Natural killer cell (primary cell): ENCODE results near the gene FBXO30. TPM values are rescaled to one million over a fixed set of nuclear protein-coding genes. Genes with fewer than 3 reads are reported as not detected.

Experiments
- ATAC-seq, 3 donors: fragments of 150-1000 bp in 2 of 3; fragments of 200-7000 bp in 1 of 3; cut with Tn5 transposase; 1 replicate in 1 of 3; 2 replicates in 2 of 3; pipeline ENCODE4 v1.10.0; 2021; ENCODE audit warnings: mild to moderate bottlenecking in 2 of 3, moderate library complexity in 2 of 3
- DNase-seq, 2 donors: peaks; one replicate each; pipeline versions ENCODE4 v3.0.0 to v3.0.0-alpha.2; 2013 to 2021; ENCODE audit warnings: mixed read lengths in 1 of 2
- H3K27ac ChIP-seq: one replicate; pipeline ENCODE4 v1.5.1; 2013; ENCODE audit warnings: mild to moderate bottlenecking, low read length
- H3K27me3 ChIP-seq: one replicate; pipeline ENCODE4 v1.6.1; 2013; ENCODE audit warnings: low read length; ENCODE audit not compliant: control insufficient read depth, insufficient read depth
- H3K36me3 ChIP-seq: one replicate; pipeline ENCODE4 v1.6.1; 2013; ENCODE audit warnings: low read length; ENCODE audit not compliant: control insufficient read depth, insufficient read depth
- H3K4me1 ChIP-seq: one replicate; pipeline ENCODE4 v1.6.1; 2013; ENCODE audit warnings: low read length; ENCODE audit not compliant: control insufficient read depth, insufficient read depth
- H3K4me3 ChIP-seq: one replicate; pipeline ENCODE4 v1.5.1; 2013; ENCODE audit warnings: low read length
- H3K9me3 ChIP-seq: one replicate; pipeline ENCODE4 v1.6.1; 2013; ENCODE audit warnings: low read length; ENCODE audit not compliant: control insufficient read depth, insufficient read depth
- H3K27ac Mint-ChIP-seq, 2 donors: one replicate each; pipeline ENCODE4 v1.8.0; 2022; ENCODE audit warnings: mild to moderate bottlenecking in 2 of 2, mixed read lengths in 2 of 2, moderate library complexity in 1 of 2
- H3K27me3 Mint-ChIP-seq, 2 donors: one replicate each; pipeline ENCODE4 v1.8.0; 2022; ENCODE audit warnings: low read depth in 2 of 2, mixed read lengths in 2 of 2
- H3K36me3 Mint-ChIP-seq: one replicate; pipeline ENCODE4 v1.8.0; 2022; ENCODE audit warnings: mixed read lengths
- H3K4me1 Mint-ChIP-seq, 2 donors: one replicate each; pipeline ENCODE4 v1.8.0; 2022; ENCODE audit warnings: mixed read lengths in 2 of 2
- H3K4me3 Mint-ChIP-seq: one replicate; pipeline ENCODE4 v1.8.0; 2022; ENCODE audit warnings: mild to moderate bottlenecking, moderate library complexity, mixed read lengths
- H3K9me3 Mint-ChIP-seq, 2 donors: one replicate each; pipeline ENCODE4 v1.8.0; 2022; ENCODE audit warnings: mixed read lengths in 2 of 2
- WGBS: methylation state at CpG from one replicate; pipeline ENCODE4 v1.1.7; 2013; ENCODE audit warnings: missing lambda C conversion rate; ENCODE audit not compliant: insufficient coverage; 5-methylcytosine and 5-hydroxymethylcytosine counted together
- intact Hi-C: fragments of 100-400 bp; cut with micrococcal nuclease; formaldehyde crosslinking; loops from one replicate; pipeline ENCODE4 v1.14.2; 2022
- total RNA-seq, 4 donors: library from RNA; stranded (reverse); fragments of 120-200 nt in 1 of 4; gene quantifications; one replicate each; pipeline versions ENCODE4 v1.2.3 to v1.2.4, GENCODE V29; 2013 to 2022
- TF ChIP-seq, protein P1 (sequence below): fragments of 200-600 bp; IDR thresholded peaks from one replicate; pipeline ENCODE4 v1.8.0; 2022; ENCODE audit warnings: antibody characterized with exemption

FBXO30 gene
- total RNA-seq, 3 donors from 2014 or later (not counting 1 experiment from before 2014, with no cell fraction given), result 3.4 to 6.4 (median 5.9) TPM

DNA sequence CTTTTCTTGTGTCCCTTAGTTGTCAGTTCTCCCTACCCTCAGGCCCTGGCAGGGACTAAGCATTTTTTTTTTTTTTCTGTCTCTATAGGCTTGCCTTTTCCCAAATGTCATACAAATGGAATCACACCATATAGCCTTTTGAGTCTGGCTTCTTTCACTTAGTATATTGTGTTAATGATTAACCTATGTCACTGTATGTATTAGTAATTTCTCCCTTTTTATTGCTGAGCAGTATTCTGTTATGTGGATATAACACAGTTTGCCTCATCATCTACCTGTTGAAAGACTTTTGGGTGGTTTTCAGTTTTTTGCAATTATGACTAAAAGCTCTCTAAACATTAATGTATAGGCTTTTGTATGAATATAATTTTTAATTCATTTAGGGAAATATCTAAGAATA is 16.0 kb upstream of the FBXO30 start:
- no peaks in the 10 kb centered on the region for H3K27me3 ChIP-seq
- no peaks in the 10 kb centered on the region for H3K4me1 ChIP-seq
- intact Hi-C loops, result no loop called here
- Mint-ChIP-seq H3K36me3 (no peaks in the 10 kb centered on the region), H3K4me1 (no peaks in the 10 kb centered on the region), H3K27ac (no peak overlapping the region), H3K9me3 (no peaks in the 10 kb centered on the region), H3K27me3 (peaks cover 0 to 8% of the 10 kb centered on the region in 2 donors), H3K4me3 (no peak overlapping the region)
- H3K4me3 ChIP-seq, result no peak overlapping the region
- TF ChIP-seq, protein P1, sequence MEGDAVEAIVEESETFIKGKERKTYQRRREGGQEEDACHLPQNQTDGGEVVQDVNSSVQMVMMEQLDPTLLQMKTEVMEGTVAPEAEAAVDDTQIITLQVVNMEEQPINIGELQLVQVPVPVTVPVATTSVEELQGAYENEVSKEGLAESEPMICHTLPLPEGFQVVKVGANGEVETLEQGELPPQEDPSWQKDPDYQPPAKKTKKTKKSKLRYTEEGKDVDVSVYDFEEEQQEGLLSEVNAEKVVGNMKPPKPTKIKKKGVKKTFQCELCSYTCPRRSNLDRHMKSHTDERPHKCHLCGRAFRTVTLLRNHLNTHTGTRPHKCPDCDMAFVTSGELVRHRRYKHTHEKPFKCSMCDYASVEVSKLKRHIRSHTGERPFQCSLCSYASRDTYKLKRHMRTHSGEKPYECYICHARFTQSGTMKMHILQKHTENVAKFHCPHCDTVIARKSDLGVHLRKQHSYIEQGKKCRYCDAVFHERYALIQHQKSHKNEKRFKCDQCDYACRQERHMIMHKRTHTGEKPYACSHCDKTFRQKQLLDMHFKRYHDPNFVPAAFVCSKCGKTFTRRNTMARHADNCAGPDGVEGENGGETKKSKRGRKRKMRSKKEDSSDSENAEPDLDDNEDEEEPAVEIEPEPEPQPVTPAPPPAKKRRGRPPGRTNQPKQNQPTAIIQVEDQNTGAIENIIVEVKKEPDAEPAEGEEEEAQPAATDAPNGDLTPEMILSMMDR, result no peak
- no peaks in the 10 kb centered on the region for H3K9me3 ChIP-seq
- ATAC-seq (no peak), DNase-seq (no peak)
- H3K27ac ChIP-seq, result no peak overlapping the region
- no peaks in the 10 kb centered on the region for H3K36me3 ChIP-seq

DNA sequence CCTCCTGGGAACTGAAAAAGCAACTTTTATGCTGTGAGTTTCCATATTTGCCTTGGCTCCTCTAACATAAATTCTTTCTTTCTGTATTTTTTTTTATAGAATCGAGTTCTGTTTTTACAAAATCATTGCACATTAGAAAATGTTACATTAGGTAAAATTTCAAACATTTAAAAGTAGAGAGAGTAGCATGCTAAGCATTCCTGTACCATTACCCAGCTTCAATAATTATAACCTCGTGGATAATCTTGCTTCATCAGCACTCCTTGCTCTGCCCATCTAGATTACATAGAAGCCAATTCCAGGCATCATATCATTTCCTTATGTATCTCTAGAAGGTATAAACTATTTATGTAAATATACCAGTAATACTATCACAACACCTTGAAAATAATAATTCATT is 15.4 kb upstream of the FBXO30 start:
- H3K27me3 Mint-ChIP-seq, result peaks cover 0 to 8% of the 10 kb centered on the region in 2 donors
- Histone ChIP-seq H3K4me1 (no peaks in the 10 kb centered on the region), H3K27ac (no peak overlapping the region), H3K27me3 (no peaks in the 10 kb centered on the region), H3K36me3 (no peaks in the 10 kb centered on the region), H3K9me3 (no peaks in the 10 kb centered on the region), H3K4me3 (no peak overlapping the region)
- H3K27ac Mint-ChIP-seq, result no peak overlapping the region
- TF ChIP-seq, protein P1, result no peak
- no peak for DNase-seq
- H3K9me3 Mint-ChIP-seq, result no peaks in the 10 kb centered on the region
- no peaks in the 10 kb centered on the region for H3K36me3 Mint-ChIP-seq
- ATAC-seq, result no peak
- WGBS, result no CpG with 5 or more reads among the region's 2 CpGs
- intact Hi-C loops, result no loop called here
- no peak overlapping the region for H3K4me3 Mint-ChIP-seq
- H3K4me1 Mint-ChIP-seq, result no peaks in the 10 kb centered on the region

DNA sequence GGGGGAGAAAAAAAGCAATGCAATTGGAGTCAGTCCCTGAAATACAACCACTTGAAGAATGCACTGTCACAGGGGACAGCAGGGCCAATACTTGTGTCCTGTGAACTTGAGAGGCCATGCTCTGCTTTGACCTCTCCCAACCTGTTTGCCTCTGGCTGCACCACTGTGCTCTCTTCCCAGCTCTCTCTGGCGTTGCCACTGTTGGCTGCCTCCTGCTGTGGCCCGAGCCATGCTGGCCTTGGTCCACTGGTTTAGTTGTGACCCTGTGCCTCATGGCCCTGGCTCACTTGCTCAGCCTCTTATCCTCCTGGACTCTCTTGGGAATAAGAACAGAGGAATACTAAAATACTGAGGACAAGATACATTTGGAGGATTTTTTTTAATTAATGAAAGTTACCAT is 14.5 kb upstream of the FBXO30 start:
- 92% methylated on average over 2 of the region's 2 CpGs for WGBS
- Histone ChIP-seq H3K4me3 (no peak overlapping the region), H3K4me1 (no peaks in the 10 kb centered on the region), H3K36me3 (no peaks in the 10 kb centered on the region), H3K27me3 (no peaks in the 10 kb centered on the region), H3K27ac (no peak overlapping the region), H3K9me3 (no peaks in the 10 kb centered on the region)
- Mint-ChIP-seq H3K27ac (no peak overlapping the region), H3K4me1 (no peaks in the 10 kb centered on the region), H3K9me3 (no peaks in the 10 kb centered on the region), H3K27me3 (peaks cover 0 to 8% of the 10 kb centered on the region in 2 donors), H3K4me3 (no peak overlapping the region), H3K36me3 (no peaks in the 10 kb centered on the region)
- no peak for ATAC-seq
- TF ChIP-seq, protein P1, result no peak
- no peak for DNase-seq
- intact Hi-C loops, result no loop called here

DNA sequence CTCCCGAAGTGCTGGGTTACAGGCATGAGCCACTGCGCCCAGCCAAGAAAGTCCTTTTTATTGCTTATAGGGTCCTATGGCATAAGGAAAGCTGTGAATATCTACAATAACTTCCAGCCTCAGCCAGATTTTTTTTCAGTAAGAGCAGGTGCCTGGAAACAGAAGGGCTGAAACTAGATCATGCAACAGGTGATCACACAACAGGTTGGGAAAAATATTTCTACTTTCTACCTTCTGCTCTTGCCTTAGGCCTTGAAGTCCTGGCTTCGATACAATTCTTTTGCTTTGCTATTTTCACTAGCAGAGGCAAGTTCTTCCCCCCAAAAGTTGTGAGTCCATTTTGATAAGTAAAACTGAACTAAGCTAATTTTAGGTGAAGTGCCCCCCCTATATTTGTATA is 9.7 kb upstream of the FBXO30 start:
- 100% methylated on average over 2 of the region's 3 CpGs for WGBS
- no peak for ATAC-seq
- H3K4me1 Mint-ChIP-seq, result peaks cover 16 to 26% of the 10 kb centered on the region in 2 donors
- peaks cover 0 to 8% of the 10 kb centered on the region in 2 donors for H3K27me3 Mint-ChIP-seq
- TF ChIP-seq, protein P1, result no peak
- no peak for DNase-seq
- H3K27ac Mint-ChIP-seq, result no peak overlapping the region
- no peak overlapping the region for H3K27ac ChIP-seq
- intact Hi-C loops, result no loop called here
- H3K36me3 ChIP-seq, result no peaks in the 10 kb centered on the region
- no peaks in the 10 kb centered on the region for H3K36me3 Mint-ChIP-seq
- H3K4me1 ChIP-seq, result peaks cover 8% of the 10 kb centered on the region
- H3K4me3 ChIP-seq, result no peak overlapping the region
- no peaks in the 10 kb centered on the region for H3K9me3 ChIP-seq
- H3K4me3 Mint-ChIP-seq, result no peak overlapping the region
- no peaks in the 10 kb centered on the region for H3K27me3 ChIP-seq
- no peaks in the 10 kb centered on the region for H3K9me3 Mint-ChIP-seq
